Endodermal cell (in vitro differentiated cells): Measurements from ENCODE around the gene HMGXB3. TPM values are rescaled to one million over a fixed set of nuclear protein-coding genes. Genes with fewer than 3 reads are reported as not detected.

Experiments
- DNase-seq: peaks from one replicate; pipeline ENCODE4 v3.0.0-alpha.2; 2017
- H3K27ac ChIP-seq: 2 replicates; pipeline ENCODE4 v1.5.1; 2013; ENCODE audit warnings: mild to moderate bottlenecking, low read depth, low read length, moderate library complexity
- H3K27me3 ChIP-seq: 2 replicates; pipeline ENCODE4 v1.6.1; 2013; ENCODE audit warnings: mild to moderate bottlenecking, low read length, moderate library complexity; ENCODE audit not compliant: insufficient read depth, control insufficient read depth, poor library complexity, severe bottlenecking
- H3K36me3 ChIP-seq: 2 replicates; pipeline ENCODE4 v1.7.0; 2013; ENCODE audit warnings: mild to moderate bottlenecking, low read length, moderate library complexity; ENCODE audit not compliant: control insufficient read depth, insufficient read depth
- H3K4me1 ChIP-seq: one replicate; pipeline ENCODE4 v1.7.0; 2013; ENCODE audit warnings: low read length; ENCODE audit not compliant: control insufficient read depth, insufficient read depth
- H3K4me3 ChIP-seq: 2 replicates; pipeline ENCODE4 v1.5.1; 2013; ENCODE audit warnings: mild to moderate bottlenecking, low read length, moderate library complexity
- H3K9ac ChIP-seq: 2 replicates; pipeline ENCODE4 v1.6.1; 2013; ENCODE audit warnings: mild to moderate bottlenecking, low read length, moderate library complexity; ENCODE audit not compliant: poor library complexity, severe bottlenecking; ENCODE audit errors: extremely low read depth
- H3K9me3 ChIP-seq: 2 replicates; pipeline ENCODE4 v1.6.1; 2013; ENCODE audit warnings: mild to moderate bottlenecking, low read length, moderate library complexity; ENCODE audit not compliant: control insufficient read depth
- H3K27ac Mint-ChIP-seq: 2 replicates; pipeline ENCODE4 v1.8.0; 2020; ENCODE audit warnings: mixed read lengths
- H3K27me3 Mint-ChIP-seq: 2 replicates; pipeline ENCODE4 v1.8.0; 2021; ENCODE audit warnings: mild to moderate bottlenecking, mixed read lengths; ENCODE audit not compliant: insufficient read depth
- H3K36me3 Mint-ChIP-seq: 2 replicates; pipeline ENCODE4 v1.8.0; 2020; ENCODE audit warnings: low read depth, mixed read lengths
- H3K4me1 Mint-ChIP-seq: 2 replicates; pipeline ENCODE4 v1.8.0; 2020; ENCODE audit warnings: mixed read lengths
- H3K4me3 Mint-ChIP-seq: 2 replicates; pipeline ENCODE4 v1.8.0; 2020; ENCODE audit warnings: mild to moderate bottlenecking, moderate library complexity, mixed read lengths
- H3K9me3 Mint-ChIP-seq: 2 replicates; pipeline ENCODE4 v1.8.0; 2020; ENCODE audit warnings: mild to moderate bottlenecking, mixed read lengths
- WGBS, 2 experiments: methylation state at CpG; one replicate each; pipeline versions ENCODE4 v1.1.5 to v1.1.7; 2013; ENCODE audit warnings: missing lambda C conversion rate in 2 of 2, mixed read lengths in 1 of 2; ENCODE audit not compliant: insufficient coverage in 1 of 2, insufficient read length in 1 of 2; 5-methylcytosine and 5-hydroxymethylcytosine counted together
- total RNA-seq, 2 donors: library from RNA; stranded (reverse); fragmentation: NEBNext Ultra II Directional in 1 of 2; extraction: Animal tissue kit (Norgen Biotek cat#: 25700) in 1 of 2; gene quantifications; 2 replicates in 1 of 2; 3 replicates in 1 of 2; pipeline ENCODE4 v1.2.1, GENCODE V29; 2021
- TF ChIP-seq, protein P1 (sequence below): fragments of 200-600 bp; sonication (generic); conservative IDR thresholded peaks from 2 replicates; pipeline ENCODE4 v1.5.0; 2021; ENCODE audit warnings: antibody characterized with exemption, mild to moderate bottlenecking

Gene HMGXB3
- total RNA-seq, 2 donors from 2014 or later, result 41.0 to 43.5 TPM

- H3K27me3 ChIP-seq, result peaks cover 19% of the 10 kb centered on the region
- peaks cover 19% of the 10 kb centered on the region for H3K4me1 ChIP-seq
- H3K9me3 ChIP-seq, result no peaks in the 10 kb centered on the region
- Mint-ChIP-seq H3K9me3 (no peaks in the 10 kb centered on the region), H3K36me3 (no peaks in the 10 kb centered on the region), H3K27me3 (peaks cover 3% of the 10 kb centered on the region), H3K27ac (no peak overlapping the region), H3K4me1 (peaks cover 16% of the 10 kb centered on the region), H3K4me3 (no peak overlapping the region)
- H3K9ac ChIP-seq, result no peak overlapping the region
- DNase-seq, result peak; percentile 29
- TF ChIP-seq, protein P1, sequence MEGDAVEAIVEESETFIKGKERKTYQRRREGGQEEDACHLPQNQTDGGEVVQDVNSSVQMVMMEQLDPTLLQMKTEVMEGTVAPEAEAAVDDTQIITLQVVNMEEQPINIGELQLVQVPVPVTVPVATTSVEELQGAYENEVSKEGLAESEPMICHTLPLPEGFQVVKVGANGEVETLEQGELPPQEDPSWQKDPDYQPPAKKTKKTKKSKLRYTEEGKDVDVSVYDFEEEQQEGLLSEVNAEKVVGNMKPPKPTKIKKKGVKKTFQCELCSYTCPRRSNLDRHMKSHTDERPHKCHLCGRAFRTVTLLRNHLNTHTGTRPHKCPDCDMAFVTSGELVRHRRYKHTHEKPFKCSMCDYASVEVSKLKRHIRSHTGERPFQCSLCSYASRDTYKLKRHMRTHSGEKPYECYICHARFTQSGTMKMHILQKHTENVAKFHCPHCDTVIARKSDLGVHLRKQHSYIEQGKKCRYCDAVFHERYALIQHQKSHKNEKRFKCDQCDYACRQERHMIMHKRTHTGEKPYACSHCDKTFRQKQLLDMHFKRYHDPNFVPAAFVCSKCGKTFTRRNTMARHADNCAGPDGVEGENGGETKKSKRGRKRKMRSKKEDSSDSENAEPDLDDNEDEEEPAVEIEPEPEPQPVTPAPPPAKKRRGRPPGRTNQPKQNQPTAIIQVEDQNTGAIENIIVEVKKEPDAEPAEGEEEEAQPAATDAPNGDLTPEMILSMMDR, result no peak
- H3K27ac ChIP-seq, result no peak overlapping the region
- H3K36me3 ChIP-seq, result no peaks in the 10 kb centered on the region
- 78 to 92% methylated on average over 3 to 7 of the region's 7 CpGs for WGBS, 2 experiments
- no peak overlapping the region for H3K4me3 ChIP-seq
Observed at GRCh38 chr5:150078802-150079689, 78.5 kb downstream of the HMGXB3 start.

- WGBS, 2 experiments, result 94 to 96% methylated on average over 16 to 19 of the region's 19 CpGs
- Mint-ChIP-seq H3K4me3 (no peak overlapping the region), H3K9me3 (no peaks in the 10 kb centered on the region), H3K27me3 (peaks cover 3% of the 10 kb centered on the region), H3K36me3 (no peaks in the 10 kb centered on the region), H3K27ac (no peak overlapping the region), H3K4me1 (peaks cover 16% of the 10 kb centered on the region)
- peaks cover 19% of the 10 kb centered on the region for H3K4me1 ChIP-seq
- H3K27ac ChIP-seq, result no peak overlapping the region
- H3K4me3 ChIP-seq, result no peak overlapping the region
- H3K9ac ChIP-seq, result no peak overlapping the region
- no peaks in the 10 kb centered on the region for H3K36me3 ChIP-seq
- DNase-seq, result peak; percentile 38
- H3K9me3 ChIP-seq, result no peaks in the 10 kb centered on the region
- peaks cover 13% of the 10 kb centered on the region for H3K27me3 ChIP-seq
- TF ChIP-seq, protein P1, result no peak
Observed at GRCh38 chr5:150079909-150080461, 79.4 kb downstream of the HMGXB3 start.

DNA sequence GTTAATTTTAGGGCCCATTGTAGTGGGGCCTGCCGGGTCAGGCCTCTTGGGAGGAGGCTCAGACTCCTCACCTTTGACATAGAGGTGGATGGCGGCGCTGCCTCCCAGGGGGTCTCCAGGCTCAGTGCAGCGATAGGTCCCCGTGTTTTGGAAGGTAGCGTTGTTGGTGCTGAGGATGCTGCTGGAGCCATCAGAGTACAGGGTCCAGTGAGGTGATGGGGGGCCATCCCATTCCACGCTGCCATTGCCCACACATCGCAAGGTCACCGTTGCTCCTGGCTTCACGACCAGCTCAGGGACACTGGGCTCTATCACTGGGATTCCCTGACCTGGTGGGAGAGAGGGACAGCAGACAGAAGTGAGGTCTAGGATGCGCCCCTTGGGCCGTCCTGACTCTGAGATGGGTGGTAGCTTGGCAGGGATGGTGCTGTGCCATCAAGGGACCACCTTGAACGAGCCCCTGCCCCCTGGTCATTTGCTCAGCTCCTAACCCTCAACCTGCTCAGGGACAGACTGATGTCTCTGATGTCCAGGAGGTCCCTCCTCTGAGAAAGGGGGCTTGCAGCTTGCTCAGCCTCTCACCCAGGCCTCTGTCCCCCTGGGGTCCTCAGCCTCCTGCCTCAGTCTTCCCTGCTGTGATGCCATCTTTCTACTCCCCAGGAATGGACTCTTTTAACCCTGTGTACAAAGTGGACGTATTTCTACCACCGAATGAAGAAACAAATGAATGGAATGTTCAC is 80.3 kb downstream of the HMGXB3 start:
- Histone ChIP-seq H3K9me3 (no peaks in the 10 kb centered on the region), H3K9ac (no peak overlapping the region), H3K4me3 (no peak overlapping the region), H3K27ac (no peak overlapping the region), H3K27me3 (peaks cover 6% of the 10 kb centered on the region), H3K4me1 (peaks cover 19% of the 10 kb centered on the region), H3K36me3 (no peaks in the 10 kb centered on the region)
- no peaks in the 10 kb centered on the region for H3K9me3 Mint-ChIP-seq
- no peaks in the 10 kb centered on the region for H3K36me3 Mint-ChIP-seq
- H3K4me1 Mint-ChIP-seq, result peaks cover 16% of the 10 kb centered on the region
- H3K27ac Mint-ChIP-seq, result no peak overlapping the region
- peaks cover 6% of the 10 kb centered on the region for H3K27me3 Mint-ChIP-seq
- peak; percentile 37 for DNase-seq
- TF ChIP-seq, protein P1, result no peak
- WGBS, 2 experiments, result 86 to 97% methylated on average over 8 to 15 of the region's 15 CpGs
- H3K4me3 Mint-ChIP-seq, result no peak overlapping the region
